ENCODE results near the gene C9orf50.
A peak's percentile ranks its signal among the peaks of the same experiment; 100 is the strongest.

C9orf50 gene

DNA sequence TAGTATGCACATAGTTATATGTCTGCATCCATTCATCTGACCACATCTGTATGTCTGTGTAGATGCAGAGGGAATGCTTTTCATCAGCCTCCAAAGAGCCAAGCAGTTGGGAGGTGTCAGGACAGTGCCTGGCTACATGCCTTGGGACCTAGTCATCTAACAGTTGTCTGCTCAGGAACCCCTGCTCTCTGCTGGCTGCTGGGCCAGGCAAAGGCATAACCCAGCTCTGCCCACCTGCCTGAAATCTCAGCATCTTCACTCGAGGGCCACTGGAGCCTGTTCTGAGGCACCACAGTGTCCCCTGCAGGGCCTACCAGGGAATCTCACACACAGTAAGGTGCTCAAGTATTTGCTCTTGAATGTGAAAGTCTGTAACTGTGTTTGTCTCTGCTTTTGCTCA, 3.7 kb downstream of the C9orf50 start:
- H2AK5ac ChIP-seq (ENCODE audit: low read depth, low read length) = no peak overlapping the region
- H4K91ac ChIP-seq (ENCODE audit: low read depth, low read length, poor library complexity) = no peak overlapping the region
- H2AFZ ChIP-seq (ENCODE audit: low read length) = no peak overlapping the region
- H2BK5ac ChIP-seq (ENCODE audit: low read length) = no peak overlapping the region
- no peak overlapping the region for H4K8ac ChIP-seq (ENCODE audit: low read depth, low read length)
- H3K18ac ChIP-seq (ENCODE audit: low read length) = no peak overlapping the region
- H3K9me3 ChIP-seq (replicated peaks in 1 of 2; ENCODE audit: control insufficient read depth in 2 of 2, insufficient read depth in 1 of 2, low read depth in 1 of 2, low read length in 2 of 2) = peaks cover 0 to 5% of the 10 kb centered on the region in 2 donors
- no peak overlapping the region for H3K23ac ChIP-seq (ENCODE audit: low read depth, low read length, poor library complexity)
- DNase-seq (ENCODE audit: low spot score) = no peak
- peak overlapping the region; percentile 30 for H2BK12ac ChIP-seq (ENCODE audit: low read length)
- H3K27me3 ChIP-seq (ENCODE audit: control insufficient read depth in 3 of 3, insufficient read depth in 3 of 3, low read depth in 1 of 3, low read length in 3 of 3) = peaks cover 4 to 30% (median 7%) of the 10 kb centered on the region in 3 experiments
- no peaks in the 10 kb centered on the region for H3K36me3 ChIP-seq (replicated peaks in 1 of 2; ENCODE audit: control insufficient read depth in 2 of 2, insufficient read depth in 2 of 2, low read length in 2 of 2)
- H3K4me3 ChIP-seq (ENCODE audit: low read length in 2 of 2) = peak overlapping the region in 1 of 2 donors; percentile 32
- H3K27ac ChIP-seq (replicated peaks; ENCODE audit: low read length) = no peak overlapping the region
- no peak overlapping the region for H3K14ac ChIP-seq (ENCODE audit: low read length)
- H3K4me2 ChIP-seq (ENCODE audit: insufficient read depth, low read length, poor library complexity, severe bottlenecking) = no peak overlapping the region
- peaks cover 10 to 18% of the 10 kb centered on the region in 2 donors for H3K4me1 ChIP-seq (ENCODE audit: control insufficient read depth in 2 of 2, insufficient read depth in 1 of 2, low read depth in 1 of 2, low read length in 2 of 2)
- H3K4ac ChIP-seq (ENCODE audit: low read length) = no peak overlapping the region
- no CpG with 5 or more reads among the region's 1 CpG for WGBS, 2 donors (ENCODE audit: extremely low coverage in 2 of 2, insufficient read length in 2 of 2, insufficient replicate concordance in 1 of 2)
- H2BK15ac ChIP-seq (ENCODE audit: low read length) = no peak overlapping the region
- H2BK120ac ChIP-seq (ENCODE audit: low read depth, low read length) = no peak overlapping the region
- no peaks in the 10 kb centered on the region for H3K79me1 ChIP-seq (ENCODE audit: low read depth, low read length)
- H3K9ac ChIP-seq (ENCODE audit: low read depth, low read length, poor library complexity) = no peak overlapping the region

DNA sequence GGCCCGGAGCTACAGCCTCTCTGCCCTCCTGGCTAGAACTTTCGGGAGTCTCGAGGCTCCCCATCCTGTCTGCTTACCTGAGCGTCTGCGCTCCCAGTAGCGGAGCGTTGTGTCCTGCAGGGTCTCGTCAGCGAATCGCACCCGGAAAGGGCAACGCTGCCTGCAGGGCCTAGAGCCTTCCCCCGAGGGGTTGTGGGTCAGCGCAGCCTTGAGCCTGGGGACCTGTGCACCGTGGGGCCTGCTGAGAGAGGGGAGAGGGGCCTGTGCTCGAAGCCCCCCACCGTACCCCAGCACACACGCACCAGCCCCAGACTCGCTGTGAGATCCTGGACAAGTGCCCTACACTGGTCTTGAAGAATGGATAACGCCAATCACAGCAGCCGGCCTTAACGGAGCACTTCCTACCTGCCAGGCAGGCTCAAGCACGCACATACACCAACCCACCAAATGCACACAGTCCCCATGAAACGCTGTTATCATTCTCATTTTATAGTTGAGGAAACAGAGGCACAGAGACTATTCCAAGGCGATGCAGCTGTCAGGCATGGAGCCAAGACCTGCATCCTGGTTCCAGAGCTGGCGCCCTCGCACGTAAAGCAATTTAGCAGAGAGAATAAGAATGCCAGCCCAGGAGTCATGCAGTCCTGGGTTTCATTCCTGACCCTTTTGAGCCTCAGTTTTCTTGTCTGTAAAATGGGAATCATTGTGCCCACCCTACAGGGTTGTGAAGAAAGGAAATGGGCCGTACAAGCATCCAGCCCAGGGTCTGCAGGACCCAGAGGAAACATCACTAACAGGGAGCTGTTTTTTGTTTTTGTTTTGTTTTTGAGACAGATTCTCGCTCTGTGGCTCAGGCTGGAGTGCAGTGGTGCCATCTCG, 5.3 kb downstream of the C9orf50 start:
- Histone ChIP-seq H3K79me1 (ENCODE audit: low read depth, low read length) (no peaks in the 10 kb centered on the region), H4K91ac (ENCODE audit: low read depth, low read length, poor library complexity) (peak overlapping the region; percentile 46), H3K4ac (ENCODE audit: low read length) (no peak overlapping the region), H2BK15ac (ENCODE audit: low read length) (peak overlapping the region; percentile 77), H3K9ac (ENCODE audit: low read depth, low read length, poor library complexity) (peak overlapping the region; percentile 10), H2BK120ac (ENCODE audit: low read depth, low read length) (no peak overlapping the region), H3K9me3 (replicated peaks in 1 of 2; ENCODE audit: control insufficient read depth in 2 of 2, insufficient read depth in 1 of 2, low read depth in 1 of 2, low read length in 2 of 2) (peaks cover 0 to 5% of the 10 kb centered on the region in 2 donors), H3K4me2 (ENCODE audit: insufficient read depth, low read length, poor library complexity, severe bottlenecking) (no peak overlapping the region), H2BK12ac (ENCODE audit: low read length) (peak overlapping the region; percentile 73), H3K36me3 (replicated peaks in 1 of 2; ENCODE audit: control insufficient read depth in 2 of 2, insufficient read depth in 2 of 2, low read length in 2 of 2) (no peaks in the 10 kb centered on the region), H3K27me3 (ENCODE audit: control insufficient read depth in 3 of 3, insufficient read depth in 3 of 3, low read depth in 1 of 3, low read length in 3 of 3) (peaks cover 2 to 17% (median 4%) of the 10 kb centered on the region in 3 experiments), H2BK5ac (ENCODE audit: low read length) (no peak overlapping the region), H3K4me1 (ENCODE audit: control insufficient read depth in 2 of 2, insufficient read depth in 1 of 2, low read depth in 1 of 2, low read length in 2 of 2) (peaks cover 13 to 21% of the 10 kb centered on the region in 2 donors), H2AK5ac (ENCODE audit: low read depth, low read length) (peak overlapping the region; percentile 90), H2AFZ (ENCODE audit: low read length) (no peak overlapping the region), H3K18ac (ENCODE audit: low read length) (no peak overlapping the region), H4K8ac (ENCODE audit: low read depth, low read length) (no peak overlapping the region), H3K4me3 (ENCODE audit: low read length in 2 of 2) (no peak overlapping the region), H3K27ac (replicated peaks; ENCODE audit: low read length) (no peak overlapping the region), H3K23ac (ENCODE audit: low read depth, low read length, poor library complexity) (peak overlapping the region; percentile 70), H3K14ac (ENCODE audit: low read length) (no peak overlapping the region)
- DNase-seq (ENCODE audit: low spot score) = no peak
- no CpG with 5 or more reads among the region's 31 CpGs for WGBS, 2 donors (ENCODE audit: extremely low coverage in 2 of 2, insufficient read length in 2 of 2, insufficient replicate concordance in 1 of 2)

DNA sequence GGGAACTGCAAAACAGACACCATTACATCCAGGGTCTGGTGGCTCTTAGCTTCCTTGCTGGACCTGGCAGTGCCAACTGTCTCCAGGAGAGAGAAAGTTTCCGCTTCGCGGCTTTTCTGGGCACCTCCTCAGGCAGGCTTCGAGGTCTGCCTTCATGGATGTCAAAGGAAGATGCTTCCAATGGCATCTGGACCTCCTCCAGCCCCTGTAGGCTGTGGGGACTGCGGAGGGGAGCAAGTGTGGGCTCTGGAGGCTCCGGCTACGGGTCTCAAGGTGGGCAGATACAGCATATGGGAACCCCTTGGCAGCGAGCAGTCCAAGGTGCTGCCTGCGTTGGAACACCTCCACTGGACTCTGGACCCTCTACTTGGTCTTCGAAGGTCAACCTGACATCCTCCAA, 6.0 kb downstream of the C9orf50 start:
- Histone ChIP-seq H2AK5ac (ENCODE audit: low read depth, low read length) (peak overlapping the region; percentile 90), H3K36me3 (replicated peaks in 1 of 2; ENCODE audit: control insufficient read depth in 2 of 2, insufficient read depth in 2 of 2, low read length in 2 of 2) (no peaks in the 10 kb centered on the region), H2BK5ac (ENCODE audit: low read length) (no peak overlapping the region), H2BK12ac (ENCODE audit: low read length) (peak overlapping the region; percentile 73), H3K27me3 (ENCODE audit: control insufficient read depth in 3 of 3, insufficient read depth in 3 of 3, low read depth in 1 of 3, low read length in 3 of 3) (peaks cover 0 to 10% (median 0%) of the 10 kb centered on the region in 3 experiments), H3K9me3 (replicated peaks in 1 of 2; ENCODE audit: control insufficient read depth in 2 of 2, insufficient read depth in 1 of 2, low read depth in 1 of 2, low read length in 2 of 2) (peaks cover 0 to 5% of the 10 kb centered on the region in 2 donors), H3K4ac (ENCODE audit: low read length) (no peak overlapping the region), H3K4me3 (ENCODE audit: low read length in 2 of 2) (no peak overlapping the region), H2AFZ (ENCODE audit: low read length) (no peak overlapping the region), H3K4me1 (ENCODE audit: control insufficient read depth in 2 of 2, insufficient read depth in 1 of 2, low read depth in 1 of 2, low read length in 2 of 2) (peaks cover 13 to 22% of the 10 kb centered on the region in 2 donors), H2BK15ac (ENCODE audit: low read length) (peak overlapping the region; percentile 77), H3K9ac (ENCODE audit: low read depth, low read length, poor library complexity) (no peak overlapping the region), H3K4me2 (ENCODE audit: insufficient read depth, low read length, poor library complexity, severe bottlenecking) (no peak overlapping the region), H3K18ac (ENCODE audit: low read length) (no peak overlapping the region), H2BK120ac (ENCODE audit: low read depth, low read length) (no peak overlapping the region), H3K14ac (ENCODE audit: low read length) (no peak overlapping the region), H4K8ac (ENCODE audit: low read depth, low read length) (no peak overlapping the region), H4K91ac (ENCODE audit: low read depth, low read length, poor library complexity) (peak overlapping the region; percentile 46), H3K23ac (ENCODE audit: low read depth, low read length, poor library complexity) (no peak overlapping the region), H3K27ac (replicated peaks; ENCODE audit: low read length) (no peak overlapping the region), H3K79me1 (ENCODE audit: low read depth, low read length) (no peaks in the 10 kb centered on the region)
- no peak for DNase-seq (ENCODE audit: low spot score)
- WGBS, 2 donors (ENCODE audit: extremely low coverage in 2 of 2, insufficient read length in 2 of 2, insufficient replicate concordance in 1 of 2) = no CpG with 5 or more reads among the region's 10 CpGs

DNA sequence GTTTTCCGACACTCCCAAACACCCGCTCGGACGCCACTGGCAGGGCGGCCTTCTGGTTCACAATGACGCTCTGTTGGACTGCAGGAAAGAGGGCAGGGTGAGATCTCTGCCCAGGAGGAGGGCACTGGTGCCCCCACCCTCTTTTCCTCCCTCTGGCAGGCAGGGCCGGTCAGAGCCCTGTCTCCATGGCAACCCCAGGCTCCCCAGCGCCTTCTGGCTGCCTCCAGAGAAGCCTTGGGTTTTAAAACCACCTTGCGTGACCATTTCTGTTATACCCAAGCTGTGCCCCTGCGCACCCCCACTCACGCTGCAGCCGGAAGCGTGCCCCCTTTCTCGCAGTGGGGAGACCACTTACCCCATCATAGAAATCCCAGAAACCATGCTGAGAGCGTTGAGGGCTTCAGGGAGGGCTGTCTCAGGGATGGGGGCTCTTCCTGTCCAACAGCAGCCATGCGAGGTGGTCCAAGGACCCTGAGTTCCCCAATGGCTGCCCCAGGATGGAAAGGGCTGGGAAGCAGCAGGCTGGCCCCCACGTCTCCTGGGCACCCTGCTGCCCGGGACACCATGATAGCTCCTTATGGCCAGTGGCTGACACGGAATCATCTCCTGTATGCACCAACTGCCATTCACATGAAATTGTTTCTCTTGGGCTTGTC, 7.3 kb downstream of the C9orf50 start:
- Histone ChIP-seq H4K8ac (ENCODE audit: low read depth, low read length) (no peak overlapping the region), H2BK12ac (ENCODE audit: low read length) (no peak overlapping the region), H3K4me2 (ENCODE audit: insufficient read depth, low read length, poor library complexity, severe bottlenecking) (no peak overlapping the region), H2BK15ac (ENCODE audit: low read length) (peak overlapping the region; percentile 78), H2AFZ (ENCODE audit: low read length) (peak overlapping the region; percentile 60), H3K4me3 (ENCODE audit: low read length in 2 of 2) (no peak overlapping the region), H3K79me1 (ENCODE audit: low read depth, low read length) (no peaks in the 10 kb centered on the region), H2AK5ac (ENCODE audit: low read depth, low read length) (peak overlapping the region; percentile 6), H2BK120ac (ENCODE audit: low read depth, low read length) (peak overlapping the region; percentile 92), H3K18ac (ENCODE audit: low read length) (peak overlapping the region; percentile 87), H3K36me3 (replicated peaks in 1 of 2; ENCODE audit: control insufficient read depth in 2 of 2, insufficient read depth in 2 of 2, low read length in 2 of 2) (no peaks in the 10 kb centered on the region), H3K27ac (replicated peaks; ENCODE audit: low read length) (no peak overlapping the region), H3K14ac (ENCODE audit: low read length) (no peak overlapping the region), H3K23ac (ENCODE audit: low read depth, low read length, poor library complexity) (no peak overlapping the region), H4K91ac (ENCODE audit: low read depth, low read length, poor library complexity) (no peak overlapping the region), H3K4ac (ENCODE audit: low read length) (no peak overlapping the region), H3K9ac (ENCODE audit: low read depth, low read length, poor library complexity) (no peak overlapping the region), H3K4me1 (ENCODE audit: control insufficient read depth in 2 of 2, insufficient read depth in 1 of 2, low read depth in 1 of 2, low read length in 2 of 2) (peaks cover 18 to 31% of the 10 kb centered on the region in 2 donors), H3K9me3 (replicated peaks in 1 of 2; ENCODE audit: control insufficient read depth in 2 of 2, insufficient read depth in 1 of 2, low read depth in 1 of 2, low read length in 2 of 2) (no peaks in the 10 kb centered on the region), H2BK5ac (ENCODE audit: low read length) (no peak overlapping the region), H3K27me3 (ENCODE audit: control insufficient read depth in 3 of 3, insufficient read depth in 3 of 3, low read depth in 1 of 3, low read length in 3 of 3) (no peaks in the 10 kb centered on the region)
- DNase-seq (ENCODE audit: low spot score) = no peak
- WGBS, 2 donors (ENCODE audit: extremely low coverage in 2 of 2, insufficient read length in 2 of 2, insufficient replicate concordance in 1 of 2) = no CpG with 5 or more reads among the region's 19 CpGs
